GM23338 (cell line): Measurements from ENCODE around the gene HCLS1.

Source experiments
- CREB1 ChIP-seq: fragments of 250-450 bp; sonication (Bioruptor Pico); IDR thresholded peaks from 2 replicates; pipeline ENCODE4 v1.5.0; 2020; ENCODE audit warnings: low read depth, mild to moderate bottlenecking, moderate library complexity
- CTCF ChIP-seq, 2 experiments: fragments of 200-600 bp in 1 of 2; sonication (generic) in 1 of 2; conservative IDR thresholded peaks; 2 replicates each; pipeline versions ENCODE4 v1.5.1 to v1.6.1; 2016 to 2017; ENCODE audit warnings: antibody characterized with exemption in 2 of 2, low read depth in 2 of 2, mild to moderate bottlenecking in 2 of 2, moderate library complexity in 1 of 2
- EZH2phosphoT487 ChIP-seq: fragments of 200-600 bp; sonication (generic); IDR thresholded peaks from one replicate; pipeline ENCODE4 v1.8.1; 2018; ENCODE audit warnings: antibody characterized with exemption; ENCODE audit not compliant: unreplicated experiment
- TF ChIP-seq, protein P1 (sequence below): IDR thresholded peaks from one replicate; pipeline ENCODE4 v1.6.1; 2018; ENCODE audit warnings: antibody characterized with exemption; ENCODE audit not compliant: unreplicated experiment

- TF ChIP-seq CTCF (conservative IDR thresholded peaks at IDR 0.05; ENCODE audit: low read depth in 2 of 2), result no peak
- TF ChIP-seq EZH2phosphoT487, result no peak
- no peak for TF ChIP-seq CREB1 (CRISPR knock-in tag)
- TF ChIP-seq, protein P1, sequence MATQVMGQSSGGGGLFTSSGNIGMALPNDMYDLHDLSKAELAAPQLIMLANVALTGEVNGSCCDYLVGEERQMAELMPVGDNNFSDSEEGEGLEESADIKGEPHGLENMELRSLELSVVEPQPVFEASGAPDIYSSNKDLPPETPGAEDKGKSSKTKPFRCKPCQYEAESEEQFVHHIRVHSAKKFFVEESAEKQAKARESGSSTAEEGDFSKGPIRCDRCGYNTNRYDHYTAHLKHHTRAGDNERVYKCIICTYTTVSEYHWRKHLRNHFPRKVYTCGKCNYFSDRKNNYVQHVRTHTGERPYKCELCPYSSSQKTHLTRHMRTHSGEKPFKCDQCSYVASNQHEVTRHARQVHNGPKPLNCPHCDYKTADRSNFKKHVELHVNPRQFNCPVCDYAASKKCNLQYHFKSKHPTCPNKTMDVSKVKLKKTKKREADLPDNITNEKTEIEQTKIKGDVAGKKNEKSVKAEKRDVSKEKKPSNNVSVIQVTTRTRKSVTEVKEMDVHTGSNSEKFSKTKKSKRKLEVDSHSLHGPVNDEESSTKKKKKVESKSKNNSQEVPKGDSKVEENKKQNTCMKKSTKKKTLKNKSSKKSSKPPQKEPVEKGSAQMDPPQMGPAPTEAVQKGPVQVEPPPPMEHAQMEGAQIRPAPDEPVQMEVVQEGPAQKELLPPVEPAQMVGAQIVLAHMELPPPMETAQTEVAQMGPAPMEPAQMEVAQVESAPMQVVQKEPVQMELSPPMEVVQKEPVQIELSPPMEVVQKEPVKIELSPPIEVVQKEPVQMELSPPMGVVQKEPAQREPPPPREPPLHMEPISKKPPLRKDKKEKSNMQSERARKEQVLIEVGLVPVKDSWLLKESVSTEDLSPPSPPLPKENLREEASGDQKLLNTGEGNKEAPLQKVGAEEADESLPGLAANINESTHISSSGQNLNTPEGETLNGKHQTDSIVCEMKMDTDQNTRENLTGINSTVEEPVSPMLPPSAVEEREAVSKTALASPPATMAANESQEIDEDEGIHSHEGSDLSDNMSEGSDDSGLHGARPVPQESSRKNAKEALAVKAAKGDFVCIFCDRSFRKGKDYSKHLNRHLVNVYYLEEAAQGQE, result no peak
Observed at GRCh38 chr3:121584418-121584817, 76.3 kb downstream of the HCLS1 start.
